Hematopoietic multipotent progenitor cell treated with erythropoietin and hydrocortisone succinate and interleukin-3 and kit ligand, for 6 days (in vitro differentiated cells): ENCODE data around the gene PIP4K2A.
"Not testable (repeated sequence)": the region's sequence is repeated elsewhere in the genome, so short reads cannot be mapped to it uniquely, and the experiment has no call there.

Experiments
- DNase-seq: peaks from one replicate; pipeline ENCODE4 v3.0.0-alpha.2; 2015

Gene PIP4K2A

DNA sequence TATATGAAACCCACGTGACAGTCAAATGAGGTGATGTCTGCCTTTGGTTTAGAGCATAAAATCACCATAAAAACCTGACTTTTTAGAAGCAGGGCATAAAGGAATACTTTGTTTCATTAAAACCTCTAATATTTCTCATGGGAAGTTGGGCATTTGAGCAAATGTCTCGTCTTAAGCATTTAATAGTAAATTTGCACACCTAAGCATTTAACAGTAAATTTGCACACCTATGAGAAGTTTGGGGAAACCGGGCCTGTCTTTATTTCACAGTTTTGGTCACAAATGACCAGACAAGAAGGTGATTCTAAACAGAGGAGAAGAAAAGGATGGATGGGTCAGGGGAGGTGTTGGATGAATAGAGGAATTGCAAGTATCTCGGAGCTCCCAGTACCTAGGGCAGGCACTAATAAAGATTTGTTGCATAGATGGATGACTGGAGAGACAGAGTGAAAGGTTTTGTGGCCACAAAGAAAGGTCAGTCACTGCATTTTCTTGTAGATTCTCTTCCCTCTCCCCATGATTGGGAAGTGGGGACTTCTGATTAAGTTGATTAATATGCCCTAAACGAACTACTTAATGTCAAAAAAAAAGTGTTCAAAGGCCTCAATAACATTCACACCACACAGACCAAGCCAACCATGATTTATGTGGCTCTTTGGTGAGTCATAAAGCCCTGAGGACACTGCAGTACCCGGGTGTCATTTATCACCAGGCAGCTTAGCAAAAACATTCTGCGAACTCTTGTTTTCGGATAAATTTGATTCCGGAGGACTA is 210.9 kb downstream of the PIP4K2A start:
- DNase-seq: no peak

DNA sequence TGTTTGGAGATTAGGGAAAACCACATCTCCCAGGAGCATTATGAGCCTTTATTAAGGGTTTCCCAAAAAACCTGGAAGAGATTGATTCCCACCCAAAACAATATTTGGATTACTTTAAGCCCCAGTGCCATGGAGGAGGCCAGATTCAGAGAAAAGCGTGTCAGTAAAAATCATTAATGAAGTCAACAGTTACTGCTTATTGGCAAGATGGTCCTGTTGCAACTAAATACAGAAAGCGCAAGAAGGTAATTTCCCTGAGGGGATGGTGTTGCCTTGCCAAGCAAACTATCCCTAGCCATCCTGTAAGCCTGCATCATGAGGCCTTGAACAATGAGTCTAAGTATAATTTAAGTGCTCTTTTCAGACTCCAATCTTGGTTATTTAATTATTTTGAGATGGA is 212.5 kb downstream of the PIP4K2A start:
- no peak for DNase-seq

GRCh38 chr10:22501413-22501812 is 213.0 kb downstream of the PIP4K2A start:
- no peak for DNase-seq

DNA sequence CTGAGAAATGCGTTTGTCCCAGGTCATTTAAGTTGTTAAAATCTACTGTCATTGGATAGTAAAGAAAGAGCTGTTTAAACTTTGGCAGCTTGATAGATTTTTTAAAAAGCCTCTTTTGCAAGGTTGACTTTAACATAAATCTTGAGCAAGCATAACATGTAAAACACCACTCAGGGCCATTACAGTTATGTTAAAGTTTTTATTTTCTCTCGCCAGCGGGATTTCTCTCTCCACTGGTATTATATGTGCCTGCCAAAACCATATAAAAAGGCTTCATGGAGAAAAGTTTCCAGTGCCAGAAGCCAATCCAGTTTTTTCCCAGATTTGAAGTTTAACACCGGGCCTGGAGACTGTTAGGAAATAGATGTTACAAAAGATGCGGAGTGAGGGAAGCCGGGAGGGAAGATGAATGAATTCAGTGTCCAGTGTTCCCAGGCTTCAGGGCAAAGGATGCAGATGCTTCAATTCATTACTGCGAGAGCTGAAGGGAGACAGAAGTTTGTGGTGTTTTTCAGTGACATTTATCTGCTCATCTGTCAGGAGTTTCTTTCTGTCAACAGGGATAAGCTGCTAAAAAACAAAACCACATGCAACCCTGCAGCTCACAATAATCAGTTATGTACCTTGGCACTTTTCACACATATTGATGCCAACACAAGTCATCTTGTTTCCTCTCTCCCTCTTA is 213.6 kb downstream of the PIP4K2A start:
- no peak for DNase-seq

GRCh38 chr10:22499973-22500372 is 214.4 kb downstream of the PIP4K2A start:
- not testable (repeated sequence) for DNase-seq

DNA sequence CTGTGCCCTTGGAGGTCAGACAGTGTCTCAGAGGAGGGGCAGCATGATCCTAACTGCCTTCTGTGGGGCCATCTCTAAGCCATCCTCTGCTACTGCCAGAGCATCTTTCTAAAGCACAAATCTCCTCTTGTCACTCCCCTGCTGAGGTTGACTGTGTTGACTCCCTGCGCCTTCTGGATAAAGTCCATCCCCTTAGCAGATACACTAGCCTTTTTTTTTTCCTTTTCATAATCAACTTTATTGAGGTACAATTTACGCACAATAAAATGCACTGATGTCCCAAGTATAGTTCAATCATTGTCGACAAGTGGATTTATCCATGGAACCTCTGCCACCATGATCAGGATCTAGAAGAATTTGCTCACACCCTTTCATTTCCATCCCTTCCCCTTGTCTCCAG is 219.0 kb downstream of the PIP4K2A start:
- no peak for DNase-seq

GRCh38 chr10:22494007-22494406 is 220.4 kb downstream of the PIP4K2A start:
- DNase-seq: no peak

- DNase-seq: peak; percentile 27
These were observed 222.3 kb downstream of the PIP4K2A start for GRCh38 chr10:22491931-22492615.

- no peak for DNase-seq
These were observed 222.9 kb downstream of the PIP4K2A start for GRCh38 chr10:22491480-22491879.

- DNase-seq: no peak
These were observed 224.4 kb downstream of the PIP4K2A start for GRCh38 chr10:22489975-22490374.

DNA sequence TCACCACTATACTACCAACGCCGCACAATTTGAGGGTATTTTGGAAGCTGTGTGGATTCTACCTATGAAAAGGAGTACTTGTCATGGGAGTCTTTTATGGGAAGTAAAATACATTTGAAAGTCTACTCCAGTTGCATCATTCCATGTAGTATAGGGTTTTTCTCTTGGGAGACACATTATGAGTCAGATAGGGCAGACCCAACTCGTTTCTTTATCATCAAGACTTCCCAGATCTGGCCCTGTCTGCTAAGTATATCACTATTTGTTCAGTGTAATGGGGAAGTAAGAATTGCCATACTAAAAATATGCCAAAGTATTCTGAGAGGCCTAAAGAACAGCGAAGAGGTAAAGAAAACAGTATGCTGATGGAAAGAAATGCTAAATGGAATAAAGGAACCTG is 224.9 kb downstream of the PIP4K2A start:
- DNase-seq: no peak

GRCh38 chr10:22486431-22486830 is 227.9 kb downstream of the PIP4K2A start:
- DNase-seq: no peak
